GM19395 (cell line): Measurements from ENCODE around the gene ANP32B.

Experiments used
- ATAC-seq: cut with Tn5 transposase; IDR thresholded peaks from one replicate; pipeline ENCODE4 v1.9.1; 2021; ENCODE audit warnings: mild to moderate bottlenecking, moderate library complexity; ENCODE audit not compliant: unreplicated experiment

The ANP32B gene

DNA sequence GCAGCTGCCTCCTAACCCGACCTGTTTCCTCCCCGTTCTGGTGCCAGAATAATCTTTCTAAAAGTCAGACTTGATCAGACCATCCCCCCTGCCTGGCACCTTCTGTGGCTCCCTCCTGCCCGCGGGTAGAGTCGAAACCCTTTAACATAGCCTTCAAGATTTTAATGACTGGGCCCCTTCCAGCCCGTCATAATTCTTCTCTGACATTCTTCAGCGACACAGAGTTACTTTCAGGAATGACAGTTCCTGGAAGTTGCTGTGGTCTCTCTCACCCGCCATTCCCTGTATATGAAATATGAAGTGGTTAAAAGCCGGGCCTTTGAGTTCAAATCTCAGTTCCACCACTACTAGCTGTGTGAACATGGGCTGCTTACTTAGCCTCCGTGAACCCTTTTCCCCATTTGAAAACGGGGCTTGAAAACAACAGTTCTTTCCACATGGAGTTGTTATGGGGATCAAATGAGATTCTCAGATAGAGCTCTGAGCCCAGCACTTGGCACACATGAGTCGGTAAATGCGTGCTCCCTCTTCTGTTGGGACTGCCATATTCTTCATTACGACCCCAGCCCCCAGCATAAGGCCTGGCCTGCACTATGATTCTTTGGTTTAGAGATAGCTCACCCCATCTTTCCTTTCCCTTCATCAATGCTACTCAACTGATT, 74.1 kb downstream of the ANP32B start:
- ATAC-seq = no peak

DNA sequence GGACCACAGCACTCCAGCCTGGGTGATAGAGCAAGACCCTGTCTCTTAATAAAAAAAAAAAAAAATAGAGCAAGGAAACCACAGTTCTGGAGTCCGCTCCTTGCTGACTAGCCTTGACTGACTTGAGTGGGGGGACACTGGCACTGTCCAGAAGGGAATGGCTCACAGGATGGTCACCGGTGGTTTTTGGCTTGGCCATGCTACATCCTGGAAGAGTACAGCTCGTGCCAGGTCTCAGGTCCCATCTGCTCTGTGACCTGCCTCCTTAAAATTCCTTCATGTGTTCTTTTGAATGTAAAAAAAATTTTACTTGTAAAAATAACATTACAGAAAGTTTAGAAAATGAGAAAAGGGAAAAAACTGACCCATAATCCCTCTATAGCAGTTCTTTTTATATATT, 79.0 kb downstream of the ANP32B start:
- no peak for ATAC-seq

DNA sequence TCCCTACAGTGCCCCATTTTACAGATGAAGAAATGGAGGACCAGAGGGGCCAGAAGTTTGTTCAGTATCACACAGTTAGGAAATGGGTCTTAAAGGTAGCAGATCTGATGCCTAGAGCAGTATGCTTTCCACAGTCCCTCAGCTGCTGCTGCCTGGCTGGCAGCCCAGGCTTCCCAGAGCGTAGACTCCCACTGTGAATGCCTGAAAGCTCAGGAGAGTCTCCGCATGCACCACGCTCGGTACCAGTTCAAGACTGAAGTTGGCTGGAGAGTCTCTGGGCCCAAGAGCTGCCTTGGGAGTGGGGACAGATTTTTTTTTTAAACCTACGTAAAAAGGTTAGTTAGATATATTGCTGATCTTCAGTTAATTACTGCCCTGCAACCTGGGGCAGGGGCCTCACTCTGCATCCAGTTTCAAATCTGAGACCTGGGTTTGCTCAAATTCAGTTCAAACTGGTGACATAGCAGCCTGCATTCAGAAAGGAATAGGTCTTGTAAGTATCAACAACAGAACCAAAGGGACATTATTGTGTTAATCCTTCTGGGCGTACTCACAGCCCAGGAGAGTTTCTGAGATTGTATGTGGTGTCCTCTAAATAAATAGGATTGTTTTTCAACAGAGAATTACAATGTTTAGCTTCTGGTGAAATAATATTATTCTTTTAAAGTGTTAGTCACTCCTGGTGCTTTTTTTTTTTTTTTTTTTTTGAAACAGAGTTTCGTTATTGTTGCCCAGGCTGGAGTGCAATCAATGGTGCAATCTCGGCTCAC, 81.7 kb downstream of the ANP32B start:
- ATAC-seq = no peak
